ENCODE results near the gene NRG3. TPM values are rescaled to one million over a fixed set of nuclear protein-coding genes. Genes with fewer than 3 reads are reported as not detected.

Gene NRG3
- total and polyA plus RNA-seq, 12 donors: 0.46 to 3.8 (median 1.3) TPM

GRCh38 chr10:82411416-82411815 is 536.4 kb downstream of the NRG3 start:
- Histone ChIP-seq H3K27me3 (no peaks in the 10 kb centered on the region), H3K4me3 (no peak overlapping the region), H3K4me1 (replicated peaks in 1 of 2) (no peaks in the 10 kb centered on the region), H3K27ac (no peak overlapping the region), H3K36me3 (replicated peaks in 1 of 2) (no peaks in the 10 kb centered on the region), H3K9me3 (replicated peaks in 1 of 3) (no peaks in the 10 kb centered on the region)
- no peak for DNase-seq
- intact Hi-C loops (cut with DNase I): no loop called here
- 57 to 74% (median 69%) methylated on average over 4 of the region's 4 CpGs for WGBS, 4 donors
- TF ChIP-seq CTCF (IDR thresholded peaks at IDR 0.05): no peak
- no peak for TF ChIP-seq POLR2A (IDR thresholded peaks at IDR 0.05)

- H3K4me1 ChIP-seq (replicated peaks in 1 of 2): no peaks in the 10 kb centered on the region
- H3K4me3 ChIP-seq: no peak overlapping the region
- intact Hi-C loops (cut with DNase I): no loop called here
- H3K9me3 ChIP-seq (replicated peaks in 1 of 3): no peaks in the 10 kb centered on the region
- no peaks in the 10 kb centered on the region for H3K27me3 ChIP-seq
- no peaks in the 10 kb centered on the region for H3K36me3 ChIP-seq (replicated peaks in 1 of 2)
- DNase-seq: no peak
- 58 to 68% (median 66%) methylated on average over 2 of the region's 2 CpGs for WGBS, 4 donors
- TF ChIP-seq CTCF (IDR thresholded peaks at IDR 0.05) (no peak), POLR2A (IDR thresholded peaks at IDR 0.05) (no peak)
- no peak overlapping the region for H3K27ac ChIP-seq
These were observed 545.0 kb downstream of the NRG3 start for GRCh38 chr10:82420001-82420400.

- Histone ChIP-seq H3K9me3 (replicated peaks in 1 of 3) (peaks cover 0 to 15% (median 3%) of the 10 kb centered on the region in 3 donors), H3K27me3 (no peaks in the 10 kb centered on the region), H3K4me1 (replicated peaks in 1 of 2) (no peaks in the 10 kb centered on the region), H3K27ac (no peak overlapping the region), H3K4me3 (no peak overlapping the region), H3K36me3 (replicated peaks in 1 of 2) (no peaks in the 10 kb centered on the region)
- DNase-seq: no peak
- no peak for TF ChIP-seq CTCF (IDR thresholded peaks at IDR 0.05)
- no peak for TF ChIP-seq POLR2A (IDR thresholded peaks at IDR 0.05)
- intact Hi-C loops (cut with DNase I): no loop called here
These were observed 554.3 kb downstream of the NRG3 start for GRCh38 chr10:82429302-82429701.

GRCh38 chr10:82438277-82438676 is 563.3 kb downstream of the NRG3 start:
- peaks cover 0 to 4% (median 0%) of the 10 kb centered on the region in 3 donors for H3K9me3 ChIP-seq (replicated peaks in 1 of 3)
- no peaks in the 10 kb centered on the region for H3K36me3 ChIP-seq (replicated peaks in 1 of 2)
- H3K27me3 ChIP-seq: no peaks in the 10 kb centered on the region
- no peak for DNase-seq
- WGBS, 4 donors: 92 to 100% (median 95%) methylated on average over 1 of the region's 1 CpG; no CpG with 5 or more reads in 1 of the 4 donors
- TF ChIP-seq POLR2A (IDR thresholded peaks at IDR 0.05) (no peak), CTCF (IDR thresholded peaks at IDR 0.05) (no peak)
- H3K4me1 ChIP-seq (replicated peaks in 1 of 2): no peaks in the 10 kb centered on the region
- H3K27ac ChIP-seq: no peak overlapping the region
- intact Hi-C loops (cut with DNase I): no loop called here
- H3K4me3 ChIP-seq: no peak overlapping the region
